Liver (tissue), 9 donors: ENCODE results near the gene CHAT. TPM values are rescaled to one million over a fixed set of nuclear protein-coding genes. Genes with fewer than 3 reads are reported as not detected.

ENCODE experiments used
- DNase-seq: peaks from one replicate; pipeline ENCODE4 v3.0.0-alpha.2; 2017; ENCODE audit warnings: low spot score
- H3K27ac ChIP-seq, 2 donors: one replicate each; pipeline ENCODE4 v1.7.0; 2013; ENCODE audit warnings: inconsistent platforms in 2 of 2, low read length in 2 of 2, control low read depth in 1 of 2, low read depth in 1 of 2, mild to moderate bottlenecking in 1 of 2
- H3K27me3 ChIP-seq, 4 donors: one replicate each; pipeline versions ENCODE4 v1.6.1 to v1.7.0; 2013; ENCODE audit warnings: low read length in 3 of 4, inconsistent platforms in 1 of 4, mild to moderate bottlenecking in 1 of 4, moderate library complexity in 1 of 4; ENCODE audit not compliant: control insufficient read depth in 4 of 4, insufficient read depth in 4 of 4
- H3K36me3 ChIP-seq, 4 donors: one replicate each; pipeline versions ENCODE4 v1.6.1 to v1.7.0; 2013; ENCODE audit warnings: low read length in 3 of 4, mild to moderate bottlenecking in 3 of 4, low read depth in 1 of 4, moderate library complexity in 1 of 4; ENCODE audit not compliant: control insufficient read depth in 4 of 4, insufficient read depth in 3 of 4
- H3K4me1 ChIP-seq, 4 donors: one replicate each; pipeline versions ENCODE4 v1.6.1 to v1.7.0; 2013; ENCODE audit warnings: low read length in 3 of 4, mild to moderate bottlenecking in 3 of 4, moderate library complexity in 1 of 4; ENCODE audit not compliant: control insufficient read depth in 4 of 4, insufficient read depth in 4 of 4
- H3K4me3 ChIP-seq, 3 donors: one replicate each; pipeline versions ENCODE4 v1.6.1 to v1.7.0; 2013; ENCODE audit warnings: low read length in 3 of 3, control low read depth in 1 of 3, low read depth in 1 of 3, mild to moderate bottlenecking in 1 of 3
- H3K9ac ChIP-seq, 2 donors: one replicate each; pipeline ENCODE4 v1.7.0; 2013; ENCODE audit warnings: low read length in 2 of 2, mild to moderate bottlenecking in 2 of 2, moderate library complexity in 2 of 2, control low read depth in 1 of 2, low read depth in 1 of 2
- H3K9me3 ChIP-seq, 4 donors: one replicate each; pipeline versions ENCODE4 v1.6.1 to v1.7.0; 2013; ENCODE audit warnings: low read length in 3 of 4; ENCODE audit not compliant: control insufficient read depth in 4 of 4
- FOXA1 ChIP-seq: IDR thresholded peaks from 2 replicates; pipeline ENCODE4 v1.6.1; 2016; ENCODE audit warnings: antibody characterized with exemption
- FOXA2 ChIP-seq: IDR thresholded peaks from 2 replicates; pipeline ENCODE4 v1.6.1; 2016; ENCODE audit warnings: antibody characterized with exemption
- GABPA ChIP-seq, 2 donors: IDR thresholded peaks in 1 of 2; conservative IDR thresholded peaks in 1 of 2; 2 replicates each; pipeline ENCODE4 v1.6.1; 2016; ENCODE audit warnings: antibody characterized with exemption in 2 of 2, mild to moderate bottlenecking in 1 of 2, moderate library complexity in 1 of 2
- HNF4A ChIP-seq, 2 donors: conservative IDR thresholded peaks; 2 replicates each; pipeline ENCODE4 v1.6.1; 2016; ENCODE audit warnings: antibody characterized with exemption in 2 of 2, mild to moderate bottlenecking in 2 of 2
- HNF4G ChIP-seq: IDR thresholded peaks from 2 replicates; pipeline ENCODE4 v1.6.1; 2016; ENCODE audit warnings: antibody characterized with exemption
- JUND ChIP-seq, 2 donors: IDR thresholded peaks; 2 replicates each; pipeline ENCODE4 v1.6.1; 2016; ENCODE audit warnings: antibody characterized with exemption in 2 of 2
- NR2F2 ChIP-seq: IDR thresholded peaks from 2 replicates; pipeline ENCODE4 v1.6.1; 2016; ENCODE audit warnings: antibody characterized with exemption
- RAD21 ChIP-seq, 2 donors: IDR thresholded peaks; 2 replicates each; pipeline ENCODE4 v1.6.1; 2016; ENCODE audit warnings: antibody characterized with exemption in 2 of 2, mild to moderate bottlenecking in 2 of 2
- RXRA ChIP-seq, 2 donors: IDR thresholded peaks; 2 replicates each; pipeline ENCODE4 v1.6.1; 2017 to 2018; ENCODE audit warnings: antibody characterized with exemption in 2 of 2, mild to moderate bottlenecking in 1 of 2
- SP1 ChIP-seq: IDR thresholded peaks from 2 replicates; pipeline ENCODE4 v1.6.1; 2018; ENCODE audit warnings: antibody characterized with exemption, mild to moderate bottlenecking
- TAF1 ChIP-seq: conservative IDR thresholded peaks from 2 replicates; pipeline ENCODE4 v1.6.1; 2016; ENCODE audit warnings: antibody characterized with exemption, mild to moderate bottlenecking
- YY1 ChIP-seq: IDR thresholded peaks from 2 replicates; pipeline ENCODE4 v1.6.1; 2016; ENCODE audit warnings: antibody characterized with exemption, mild to moderate bottlenecking
- WGBS: extraction: QIAGEN DNeasy Blood & Tissue Kit; methylation state at CpG from one replicate; pipeline ENCODE4 v1.1.7; 2013; 5-methylcytosine and 5-hydroxymethylcytosine counted together
- polyA plus RNA-seq, 2 donors: library from polyadenylated mRNA; stranded (reverse) in 1 of 2; unstranded in 1 of 2; fragments of 200-250 nt in 1 of 2; fragments of >200 nt in 1 of 2; fragmentation: Nextera tagmentation in 1 of 2; extraction: Ambion mirVana in 1 of 2; gene quantifications; one replicate each; pipeline versions ENCODE4 v1.2.1 to v1.2.3, GENCODE V29; 2013 to 2015
- total RNA-seq, 2 donors: library from RNA; depleted of rRNA; stranded (reverse); fragments of >200 nt; gene quantifications; one replicate each; pipeline ENCODE4 v1.2.3, GENCODE V29; 2014
- TF ChIP-seq, protein P1 (sequence below): IDR thresholded peaks from 2 replicates; pipeline ENCODE4 v1.6.1; 2016; ENCODE audit warnings: antibody characterized with exemption, mild to moderate bottlenecking
- TF ChIP-seq, protein P2 (sequence below): IDR thresholded peaks from 2 replicates; pipeline ENCODE4 v1.6.1; 2016; ENCODE audit warnings: antibody characterized with exemption
- TF ChIP-seq, protein P3 (sequence below): IDR thresholded peaks from 2 replicates; pipeline ENCODE4 v1.6.1; 2016; ENCODE audit warnings: antibody characterized with exemption
- TF ChIP-seq, protein P4 (sequence below): fragments of 150-350 bp; IDR thresholded peaks from 2 replicates; pipeline ENCODE4 v1.5.1; 2017; ENCODE audit warnings: improper control_type of control experiment, low read depth, low read length; ENCODE audit not compliant: missing input control
- TF ChIP-seq, protein P5 (sequence below): IDR thresholded peaks from 2 replicates; pipeline ENCODE4 v1.6.1; 2016; ENCODE audit warnings: antibody characterized with exemption
- donor health status: healthy.
- donor health status: healthy.
- donor health status: healthy.
- donor health status: healthy.
- donor health status: healthy.

Gene CHAT
- total and polyA plus RNA-seq, 4 donors = not detected

DNA sequence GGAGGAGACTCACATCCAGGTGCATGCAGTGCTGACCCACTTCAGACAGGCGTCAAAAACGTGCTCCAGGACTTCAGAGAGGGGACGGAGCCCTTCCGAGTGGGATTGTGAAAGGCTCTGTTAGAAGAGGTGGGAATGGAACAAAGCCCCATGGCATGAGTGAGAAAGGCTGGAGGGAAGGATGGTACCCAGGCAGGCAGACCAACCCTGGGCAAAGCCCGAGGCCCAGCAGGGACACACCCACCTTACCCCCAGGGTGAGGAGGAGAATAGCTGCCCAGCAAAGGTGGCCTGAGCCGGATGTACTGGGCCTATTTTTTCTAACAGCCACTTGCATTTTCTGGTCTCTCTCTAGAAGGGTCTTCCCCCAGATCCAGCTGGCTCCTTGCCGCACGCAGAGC lies 14.8 kb downstream of the CHAT start:
- Histone ChIP-seq H3K27ac (no peak overlapping the region), H3K4me1 (no peaks in the 10 kb centered on the region), H3K36me3 (no peaks in the 10 kb centered on the region), H3K9ac (no peak overlapping the region), H3K9me3 (no peaks in the 10 kb centered on the region), H3K27me3 (peaks cover 0 to 3% (median 0%) of the 10 kb centered on the region in 4 donors), H3K4me3 (no peak overlapping the region)
- TF ChIP-seq, protein P1, sequence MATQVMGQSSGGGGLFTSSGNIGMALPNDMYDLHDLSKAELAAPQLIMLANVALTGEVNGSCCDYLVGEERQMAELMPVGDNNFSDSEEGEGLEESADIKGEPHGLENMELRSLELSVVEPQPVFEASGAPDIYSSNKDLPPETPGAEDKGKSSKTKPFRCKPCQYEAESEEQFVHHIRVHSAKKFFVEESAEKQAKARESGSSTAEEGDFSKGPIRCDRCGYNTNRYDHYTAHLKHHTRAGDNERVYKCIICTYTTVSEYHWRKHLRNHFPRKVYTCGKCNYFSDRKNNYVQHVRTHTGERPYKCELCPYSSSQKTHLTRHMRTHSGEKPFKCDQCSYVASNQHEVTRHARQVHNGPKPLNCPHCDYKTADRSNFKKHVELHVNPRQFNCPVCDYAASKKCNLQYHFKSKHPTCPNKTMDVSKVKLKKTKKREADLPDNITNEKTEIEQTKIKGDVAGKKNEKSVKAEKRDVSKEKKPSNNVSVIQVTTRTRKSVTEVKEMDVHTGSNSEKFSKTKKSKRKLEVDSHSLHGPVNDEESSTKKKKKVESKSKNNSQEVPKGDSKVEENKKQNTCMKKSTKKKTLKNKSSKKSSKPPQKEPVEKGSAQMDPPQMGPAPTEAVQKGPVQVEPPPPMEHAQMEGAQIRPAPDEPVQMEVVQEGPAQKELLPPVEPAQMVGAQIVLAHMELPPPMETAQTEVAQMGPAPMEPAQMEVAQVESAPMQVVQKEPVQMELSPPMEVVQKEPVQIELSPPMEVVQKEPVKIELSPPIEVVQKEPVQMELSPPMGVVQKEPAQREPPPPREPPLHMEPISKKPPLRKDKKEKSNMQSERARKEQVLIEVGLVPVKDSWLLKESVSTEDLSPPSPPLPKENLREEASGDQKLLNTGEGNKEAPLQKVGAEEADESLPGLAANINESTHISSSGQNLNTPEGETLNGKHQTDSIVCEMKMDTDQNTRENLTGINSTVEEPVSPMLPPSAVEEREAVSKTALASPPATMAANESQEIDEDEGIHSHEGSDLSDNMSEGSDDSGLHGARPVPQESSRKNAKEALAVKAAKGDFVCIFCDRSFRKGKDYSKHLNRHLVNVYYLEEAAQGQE = no peak
- TF ChIP-seq RAD21 (IDR thresholded peaks at IDR 0.05) = no peak
- no peak for TF ChIP-seq NR2F2
- no peak for TF ChIP-seq HNF4A (conservative IDR thresholded peaks at IDR 0.05)
- TF ChIP-seq FOXA2 = no peak
- no peak for TF ChIP-seq TAF1
- TF ChIP-seq HNF4G = no peak
- TF ChIP-seq, protein P2, sequence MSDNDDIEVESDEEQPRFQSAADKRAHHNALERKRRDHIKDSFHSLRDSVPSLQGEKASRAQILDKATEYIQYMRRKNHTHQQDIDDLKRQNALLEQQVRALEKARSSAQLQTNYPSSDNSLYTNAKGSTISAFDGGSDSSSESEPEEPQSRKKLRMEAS = no peak
- no peak for TF ChIP-seq YY1
- no peak for TF ChIP-seq SP1
- no peak for TF ChIP-seq JUND (IDR thresholded peaks at IDR 0.05)
- TF ChIP-seq RXRA (IDR thresholded peaks at IDR 0.05) = no peak
- TF ChIP-seq FOXA1 = no peak
- TF ChIP-seq, protein P3, sequence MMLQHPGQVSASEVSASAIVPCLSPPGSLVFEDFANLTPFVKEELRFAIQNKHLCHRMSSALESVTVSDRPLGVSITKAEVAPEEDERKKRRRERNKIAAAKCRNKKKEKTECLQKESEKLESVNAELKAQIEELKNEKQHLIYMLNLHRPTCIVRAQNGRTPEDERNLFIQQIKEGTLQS = no peak
- WGBS = 89% methylated on average over 8 of the region's 8 CpGs
- DNase-seq = no peak

DNA sequence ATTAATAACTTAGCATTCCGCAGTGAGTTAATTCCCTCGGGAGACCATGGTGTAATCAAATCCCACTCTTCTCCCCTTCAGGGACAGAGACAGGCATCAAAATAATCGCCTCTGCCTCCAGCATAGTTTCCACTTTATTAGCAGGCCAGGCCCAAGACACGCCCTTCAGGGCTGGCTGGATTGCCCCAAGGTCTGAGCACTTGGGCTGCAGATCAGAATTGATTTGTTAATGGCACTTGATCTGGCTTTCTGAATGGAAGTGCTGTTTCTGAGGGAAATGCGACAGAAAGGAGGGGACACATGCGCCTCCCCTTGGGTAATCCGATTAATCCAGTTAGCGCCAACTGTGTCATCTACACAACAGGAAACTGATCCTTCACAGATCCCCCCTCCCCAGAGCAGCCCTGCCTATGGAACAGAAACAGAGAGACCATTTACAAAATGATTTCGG lies 15.6 kb downstream of the CHAT start:
- Histone ChIP-seq H3K9ac (no peak overlapping the region), H3K27me3 (peaks cover 0 to 3% (median 0%) of the 10 kb centered on the region in 4 donors), H3K27ac (no peak overlapping the region), H3K36me3 (no peaks in the 10 kb centered on the region), H3K4me3 (no peak overlapping the region), H3K4me1 (no peaks in the 10 kb centered on the region), H3K9me3 (no peaks in the 10 kb centered on the region)
- no peak for DNase-seq
- 77% methylated on average over 9 of the region's 9 CpGs for WGBS
- TF ChIP-seq FOXA2 = no peak
- TF ChIP-seq, protein P4, sequence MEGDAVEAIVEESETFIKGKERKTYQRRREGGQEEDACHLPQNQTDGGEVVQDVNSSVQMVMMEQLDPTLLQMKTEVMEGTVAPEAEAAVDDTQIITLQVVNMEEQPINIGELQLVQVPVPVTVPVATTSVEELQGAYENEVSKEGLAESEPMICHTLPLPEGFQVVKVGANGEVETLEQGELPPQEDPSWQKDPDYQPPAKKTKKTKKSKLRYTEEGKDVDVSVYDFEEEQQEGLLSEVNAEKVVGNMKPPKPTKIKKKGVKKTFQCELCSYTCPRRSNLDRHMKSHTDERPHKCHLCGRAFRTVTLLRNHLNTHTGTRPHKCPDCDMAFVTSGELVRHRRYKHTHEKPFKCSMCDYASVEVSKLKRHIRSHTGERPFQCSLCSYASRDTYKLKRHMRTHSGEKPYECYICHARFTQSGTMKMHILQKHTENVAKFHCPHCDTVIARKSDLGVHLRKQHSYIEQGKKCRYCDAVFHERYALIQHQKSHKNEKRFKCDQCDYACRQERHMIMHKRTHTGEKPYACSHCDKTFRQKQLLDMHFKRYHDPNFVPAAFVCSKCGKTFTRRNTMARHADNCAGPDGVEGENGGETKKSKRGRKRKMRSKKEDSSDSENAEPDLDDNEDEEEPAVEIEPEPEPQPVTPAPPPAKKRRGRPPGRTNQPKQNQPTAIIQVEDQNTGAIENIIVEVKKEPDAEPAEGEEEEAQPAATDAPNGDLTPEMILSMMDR = no peak
- TF ChIP-seq NR2F2 = no peak
- no peak for TF ChIP-seq FOXA1
- TF ChIP-seq GABPA (IDR thresholded peaks at IDR 0.05 in 1 of 2, conservative IDR thresholded peaks at IDR 0.05 in 1 of 2) = no peak
- TF ChIP-seq SP1 = no peak
- TF ChIP-seq, protein P1 = no peak
- TF ChIP-seq, protein P5, sequence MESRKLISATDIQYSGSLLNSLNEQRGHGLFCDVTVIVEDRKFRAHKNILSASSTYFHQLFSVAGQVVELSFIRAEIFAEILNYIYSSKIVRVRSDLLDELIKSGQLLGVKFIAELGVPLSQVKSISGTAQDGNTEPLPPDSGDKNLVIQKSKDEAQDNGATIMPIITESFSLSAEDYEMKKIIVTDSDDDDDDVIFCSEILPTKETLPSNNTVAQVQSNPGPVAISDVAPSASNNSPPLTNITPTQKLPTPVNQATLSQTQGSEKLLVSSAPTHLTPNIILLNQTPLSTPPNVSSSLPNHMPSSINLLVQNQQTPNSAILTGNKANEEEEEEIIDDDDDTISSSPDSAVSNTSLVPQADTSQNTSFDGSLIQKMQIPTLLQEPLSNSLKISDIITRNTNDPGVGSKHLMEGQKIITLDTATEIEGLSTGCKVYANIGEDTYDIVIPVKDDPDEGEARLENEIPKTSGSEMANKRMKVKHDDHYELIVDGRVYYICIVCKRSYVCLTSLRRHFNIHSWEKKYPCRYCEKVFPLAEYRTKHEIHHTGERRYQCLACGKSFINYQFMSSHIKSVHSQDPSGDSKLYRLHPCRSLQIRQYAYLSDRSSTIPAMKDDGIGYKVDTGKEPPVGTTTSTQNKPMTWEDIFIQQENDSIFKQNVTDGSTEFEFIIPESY = no peak
- TF ChIP-seq, protein P2 = no peak
